ENCODE measurements around the gene ARHGAP45. TPM values are rescaled to one million over a fixed set of nuclear protein-coding genes. Genes with fewer than 3 reads are reported as not detected.

ARHGAP45 gene, protein sequence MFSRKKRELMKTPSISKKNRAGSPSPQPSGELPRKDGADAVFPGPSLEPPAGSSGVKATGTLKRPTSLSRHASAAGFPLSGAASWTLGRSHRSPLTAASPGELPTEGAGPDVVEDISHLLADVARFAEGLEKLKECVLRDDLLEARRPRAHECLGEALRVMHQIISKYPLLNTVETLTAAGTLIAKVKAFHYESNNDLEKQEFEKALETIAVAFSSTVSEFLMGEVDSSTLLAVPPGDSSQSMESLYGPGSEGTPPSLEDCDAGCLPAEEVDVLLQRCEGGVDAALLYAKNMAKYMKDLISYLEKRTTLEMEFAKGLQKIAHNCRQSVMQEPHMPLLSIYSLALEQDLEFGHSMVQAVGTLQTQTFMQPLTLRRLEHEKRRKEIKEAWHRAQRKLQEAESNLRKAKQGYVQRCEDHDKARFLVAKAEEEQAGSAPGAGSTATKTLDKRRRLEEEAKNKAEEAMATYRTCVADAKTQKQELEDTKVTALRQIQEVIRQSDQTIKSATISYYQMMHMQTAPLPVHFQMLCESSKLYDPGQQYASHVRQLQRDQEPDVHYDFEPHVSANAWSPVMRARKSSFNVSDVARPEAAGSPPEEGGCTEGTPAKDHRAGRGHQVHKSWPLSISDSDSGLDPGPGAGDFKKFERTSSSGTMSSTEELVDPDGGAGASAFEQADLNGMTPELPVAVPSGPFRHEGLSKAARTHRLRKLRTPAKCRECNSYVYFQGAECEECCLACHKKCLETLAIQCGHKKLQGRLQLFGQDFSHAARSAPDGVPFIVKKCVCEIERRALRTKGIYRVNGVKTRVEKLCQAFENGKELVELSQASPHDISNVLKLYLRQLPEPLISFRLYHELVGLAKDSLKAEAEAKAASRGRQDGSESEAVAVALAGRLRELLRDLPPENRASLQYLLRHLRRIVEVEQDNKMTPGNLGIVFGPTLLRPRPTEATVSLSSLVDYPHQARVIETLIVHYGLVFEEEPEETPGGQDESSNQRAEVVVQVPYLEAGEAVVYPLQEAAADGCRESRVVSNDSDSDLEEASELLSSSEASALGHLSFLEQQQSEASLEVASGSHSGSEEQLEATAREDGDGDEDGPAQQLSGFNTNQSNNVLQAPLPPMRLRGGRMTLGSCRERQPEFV
- total RNA-seq (2021; fragmentation: NEBNext Ultra II Directional; extraction: Animal tissue kit (Norgen Biotek cat#: 25700)) (41.8 and 43.6 TPM in 2 replicates), polyA plus RNA-seq (2011; rRNA removed) (31.4 and 40.2 TPM in 2 replicates), polyA minus RNA-seq (2011; rRNA and poly(A)+ RNA removed) (13.6 and 19.9 TPM in 2 replicates)
- polyA plus RNA-seq (2011; cell fraction: cytosol; rRNA removed), result 36.8 TPM
- 67.4 TPM for polyA plus RNA-seq (2011; cell fraction: nucleus; rRNA removed)
- polyA plus RNA-seq (2012, experiment 1 of 2), result 26.5 to 43.1 TPM (median 35.3 TPM) in 4 replicates
- polyA plus RNA-seq (2012, experiment 2 of 2), result 29.2 TPM
- polyA plus RNA-seq (2013, experiment 1 of 2), result 16.7 TPM
- polyA plus RNA-seq (2013, experiment 2 of 2), result 16.2 TPM
- 28.4 TPM for polyA minus RNA-seq (2011; cell fraction: cytosol; rRNA and poly(A)+ RNA removed)
- 25.1 TPM for polyA minus RNA-seq (2011; cell fraction: nucleus; rRNA and poly(A)+ RNA removed)
- long read RNA-seq, experiment 1, partial matches to known transcripts, result 9 of 12 reads
- long read RNA-seq, experiment 1, other reads (novel, unspliced or antisense), result 1 of 12 reads
- long read RNA-seq, experiment 2, partial matches to known transcripts, result 2 of 4 reads
- long read RNA-seq, experiment 2, other reads (novel, unspliced or antisense), result 2 of 4 reads

- peak within 1 kb of the TSS; percentile 85 for H4K91ac ChIP-seq (replicated peaks; ENCODE audit: insufficient read length, low read length)
- H3K27me3 ChIP-seq (replicated peaks in 1 of 4; ENCODE audit: control insufficient read depth in 3 of 4, extremely low read depth in 1 of 4, insufficient read depth in 3 of 4, low read length in 3 of 4), result peaks cover 0 to 30% (median 20%) of the 10 kb centered on the region in 4 experiments; a peak in 5 of 7 replicates
- peak within 1 kb of the TSS; percentile 24 to 68 (median 30) for H3K4me3 ChIP-seq (ENCODE audit: extremely low read depth in 1 of 4, insufficient read depth in 2 of 4, low read depth in 3 of 4, low read length in 4 of 4)
- ChIA-PET CTCF (ENCODE audit: partially characterized antibody) (interaction anchor here (0.8 to 5.2 kb wide), 11 partner anchors 9 to 174 kb away, joined by 3 to 54 read pairs (median 4); partner anchors contain the start of genes ABCA7, ATP5F1D and GRIN3B), POLR2A (ENCODE audit: partially characterized antibody) (interaction anchor here (0.7 to 6.9 kb wide), 16 partner anchors 9 to 202 kb away, joined by 3 to 97 read pairs (median 5); partner anchors contain the start of genes ABCA7, CIRBP, CNN2 and RNU6-2)
- peak within 1 kb of the TSS; percentile 60; the same call in 1 of the 2 replicates for H3K18ac ChIP-seq (ENCODE audit: extremely low read depth, low read length)
- no peaks in the 10 kb centered on the region for H3K79me1 ChIP-seq (ENCODE audit: low read depth, low read length)
- peak within 1 kb of the TSS; percentile 67 for H3K4ac ChIP-seq (replicated peaks; ENCODE audit: insufficient read length, low read depth, low read length)
- DNase-seq (ENCODE audit: low read depth in 1 of 2, low spot score in 2 of 2) (peak in 1 of 2 experiments; percentile 79), FAIRE-seq (no peak)
- H3K23ac ChIP-seq (ENCODE audit: insufficient read length), result no peak within 1 kb of the TSS
- WGBS, 2 experiments (ENCODE audit: extremely low coverage in 1 of 2, insufficient coverage in 1 of 2, insufficient read length in 1 of 2, insufficient replicate concordance in 2 of 2, low coverage in 1 of 2, low lambda C conversion rate in 2 of 2, missing lambda C conversion rate in 1 of 2), result 4% methylated on average over 38 of the region's 61 CpGs; no CpG with 5 or more reads in 1 of the 2 experiments
- no peak within 1 kb of the TSS for H2BK120ac ChIP-seq (replicated peaks; ENCODE audit: low read depth, low read length)
- no peak within 1 kb of the TSS for H3K56ac ChIP-seq (replicated peaks; ENCODE audit: insufficient read length, low read depth, low read length)
- H4K20me1 ChIP-seq (replicated peaks in 1 of 2; ENCODE audit: control insufficient read depth in 1 of 2, insufficient read depth in 2 of 2, low read length in 2 of 2), result peaks cover 0 to 7% of the 10 kb centered on the region in 2 experiments
- H2BK15ac ChIP-seq (ENCODE audit: low read length), result peak within 1 kb of the TSS; percentile 61; the same call in 1 of the 2 replicates
- no peaks in the 10 kb centered on the region for H3K79me2 ChIP-seq (ENCODE audit: control insufficient read depth in 1 of 2, insufficient read depth in 2 of 2, low read length in 2 of 2)
- H2BK12ac ChIP-seq (ENCODE audit: low read depth, low read length), result 0 out of 2 replicates have a peak within 1 kb of the TSS, but pooled peaks have one; percentile 84
- peak within 1 kb of the TSS; percentile 35 to 74 for H3K4me2 ChIP-seq (ENCODE audit: insufficient read depth in 1 of 2, low read depth in 2 of 2, low read length in 2 of 2)
- no peak within 1 kb of the TSS for H2AK5ac ChIP-seq (ENCODE audit: low read depth, low read length)
- H3K23me2 ChIP-seq (ENCODE audit: low read depth, low read length), result peaks cover 14% of the 10 kb centered on the region; the same call in 1 of the 2 replicates
- peaks cover 0 to 15% of the 10 kb centered on the region in 2 experiments; a peak in 2 of 4 replicates for H3K9me3 ChIP-seq (ENCODE audit: insufficient read depth in 2 of 2, low read depth in 1 of 2, low read length in 1 of 2)
- no peak within 1 kb of the TSS for H2AFZ ChIP-seq (ENCODE audit: low read length)
- H4K5ac ChIP-seq (ENCODE audit: insufficient read length, low read depth, low read length), result no peak within 1 kb of the TSS
- H4K8ac ChIP-seq (ENCODE audit: extremely low read depth, insufficient read depth, low read length), result peak within 1 kb of the TSS; percentile 80
- H2BK20ac ChIP-seq (ENCODE audit: low read length), result no peak within 1 kb of the TSS
- H3K27ac ChIP-seq (ENCODE audit: low read depth, low read length), result no peak within 1 kb of the TSS
- H2BK5ac ChIP-seq (ENCODE audit: low read depth, low read length), result peak within 1 kb of the TSS; percentile 60; the same call in 1 of the 2 replicates
- H3K36me3 ChIP-seq (ENCODE audit: control insufficient read depth in 2 of 4, insufficient read depth in 4 of 4, low read length in 3 of 4), result no peaks in the 10 kb centered on the region
- no peak within 1 kb of the TSS for H3K14ac ChIP-seq (ENCODE audit: insufficient read length)
- H3K9ac ChIP-seq (replicated peaks in 1 of 4; ENCODE audit: extremely low read depth in 1 of 4, low read depth in 3 of 4, low read length in 3 of 4), result no peak within 1 kb of the TSS
- peaks cover 0 to 30% (median 21%) of the 10 kb centered on the region in 4 experiments; a peak in 6 of 7 replicates for H3K4me1 ChIP-seq (replicated peaks in 1 of 4; ENCODE audit: control insufficient read depth in 3 of 4, insufficient read depth in 4 of 4, low read length in 3 of 4)
- TF ChIP-seq KDM4A (IDR thresholded peaks at IDR 0.05; ENCODE audit: low read depth, low read length, severe bottlenecking), result peak; percentile 32
- no peak for TF ChIP-seq GABPA (IDR thresholded peaks at IDR 0.05; ENCODE audit: borderline replicate concordance, insufficient read depth, low read length)
Observed at GRCh38 chr19:1066748-1067340, at the start of gene ARHGAP45. TSS of gene ARHGAP45 (plus strand) at chr19:1067167. CDS start at chr19:1067406, 239 bp downstream.
